Thoracic aorta (tissue), 2 donors: ENCODE measurements around the gene C1QL2. TPM values are rescaled to one million over a fixed set of nuclear protein-coding genes. Genes with fewer than 3 reads are reported as not detected.
A peak's percentile ranks its signal among the peaks of the same experiment; 100 is the strongest.

Experiments used
- ATAC-seq: fragments of 150-250 bp; one replicate; pipeline ENCODE4 v1.8.0; 2017; ENCODE audit warnings: low read depth; ENCODE audit not compliant: insufficient number of reproducible peaks, low FRiP score
- DNase-seq: peaks from one replicate; pipeline ENCODE4 v3.0.0-alpha.2; 2020; ENCODE audit warnings: low spot score
- H3K27ac ChIP-seq, 2 donors: fragments of 200-600 bp; sonication (generic); 1 replicate in 1 of 2; 2 replicates in 1 of 2; pipeline ENCODE4 v1.5.1; 2016; ENCODE audit warnings: mild to moderate bottlenecking in 2 of 2, moderate library complexity in 2 of 2
- H3K27me3 ChIP-seq: fragments of 200-600 bp; sonication (generic); replicated peaks from 2 replicates; pipeline ENCODE4 v1.6.0; 2016; ENCODE audit warnings: mild to moderate bottlenecking; ENCODE audit not compliant: insufficient read depth
- H3K36me3 ChIP-seq: fragments of 200-600 bp; sonication (generic); one replicate; pipeline ENCODE4 v1.5.1; 2016
- H3K4me1 ChIP-seq, 2 donors: fragments of 200-600 bp; sonication (generic); 1 replicate in 1 of 2; 2 replicates in 1 of 2; pipeline versions ENCODE4 v1.5.1 to v1.6.0; 2016; ENCODE audit warnings: low read depth in 2 of 2, mild to moderate bottlenecking in 1 of 2; ENCODE audit not compliant: control insufficient read depth in 1 of 2
- H3K4me3 ChIP-seq: fragments of 200-600 bp; sonication (generic); 2 replicates; pipeline ENCODE4 v1.5.1; 2016; ENCODE audit warnings: mild to moderate bottlenecking
- H3K9me3 ChIP-seq: fragments of 200-600 bp; sonication (generic); 2 replicates; pipeline ENCODE4 v1.5.1; 2016
- total RNA-seq, 2 donors: library from RNA; depleted of rRNA; stranded (reverse); fragments of >200 nt; gene quantifications; one replicate each; pipeline versions ENCODE4 v1.1.0 to v1.2.3, GENCODE V29; 2016
- TF ChIP-seq, protein P1 (sequence below): fragments of 200-600 bp; sonication (generic); IDR thresholded peaks from one replicate; pipeline ENCODE4 v1.5.1; 2019; ENCODE audit warnings: antibody characterized with exemption

The C1QL2 gene
- total RNA-seq, 2 donors from 2014 or later: not detected

DNA sequence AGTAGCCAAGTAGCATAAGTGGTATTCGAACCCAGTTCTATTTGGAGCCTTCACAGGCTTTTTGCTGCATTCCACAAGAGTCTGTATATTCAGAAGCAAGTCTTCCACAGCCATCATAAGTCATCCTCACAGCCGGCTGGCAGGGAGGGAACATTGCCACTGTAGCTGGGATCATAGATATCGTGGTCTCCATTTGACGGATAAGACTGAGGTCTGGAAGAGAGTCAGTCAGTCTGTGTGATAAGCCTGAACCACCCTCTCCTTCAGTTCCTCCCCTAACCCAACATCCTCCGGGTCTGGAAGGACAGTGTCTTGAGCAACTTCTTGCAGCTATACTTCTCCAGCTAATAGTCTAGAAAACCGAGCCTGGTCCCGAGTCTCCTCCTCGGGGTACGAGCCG is 17.0 kb upstream of the C1QL2 start:
- no peak overlapping the region for H3K4me3 ChIP-seq
- no peaks in the 10 kb centered on the region for H3K36me3 ChIP-seq
- DNase-seq (no peak), ATAC-seq (no peak)
- H3K4me1 ChIP-seq: peaks cover 6 to 8% of the 10 kb centered on the region in 2 donors
- no peaks in the 10 kb centered on the region for H3K27me3 ChIP-seq
- no peaks in the 10 kb centered on the region for H3K9me3 ChIP-seq
- TF ChIP-seq, protein P1, sequence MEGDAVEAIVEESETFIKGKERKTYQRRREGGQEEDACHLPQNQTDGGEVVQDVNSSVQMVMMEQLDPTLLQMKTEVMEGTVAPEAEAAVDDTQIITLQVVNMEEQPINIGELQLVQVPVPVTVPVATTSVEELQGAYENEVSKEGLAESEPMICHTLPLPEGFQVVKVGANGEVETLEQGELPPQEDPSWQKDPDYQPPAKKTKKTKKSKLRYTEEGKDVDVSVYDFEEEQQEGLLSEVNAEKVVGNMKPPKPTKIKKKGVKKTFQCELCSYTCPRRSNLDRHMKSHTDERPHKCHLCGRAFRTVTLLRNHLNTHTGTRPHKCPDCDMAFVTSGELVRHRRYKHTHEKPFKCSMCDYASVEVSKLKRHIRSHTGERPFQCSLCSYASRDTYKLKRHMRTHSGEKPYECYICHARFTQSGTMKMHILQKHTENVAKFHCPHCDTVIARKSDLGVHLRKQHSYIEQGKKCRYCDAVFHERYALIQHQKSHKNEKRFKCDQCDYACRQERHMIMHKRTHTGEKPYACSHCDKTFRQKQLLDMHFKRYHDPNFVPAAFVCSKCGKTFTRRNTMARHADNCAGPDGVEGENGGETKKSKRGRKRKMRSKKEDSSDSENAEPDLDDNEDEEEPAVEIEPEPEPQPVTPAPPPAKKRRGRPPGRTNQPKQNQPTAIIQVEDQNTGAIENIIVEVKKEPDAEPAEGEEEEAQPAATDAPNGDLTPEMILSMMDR: no peak
- H3K27ac ChIP-seq: no peak overlapping the region

DNA sequence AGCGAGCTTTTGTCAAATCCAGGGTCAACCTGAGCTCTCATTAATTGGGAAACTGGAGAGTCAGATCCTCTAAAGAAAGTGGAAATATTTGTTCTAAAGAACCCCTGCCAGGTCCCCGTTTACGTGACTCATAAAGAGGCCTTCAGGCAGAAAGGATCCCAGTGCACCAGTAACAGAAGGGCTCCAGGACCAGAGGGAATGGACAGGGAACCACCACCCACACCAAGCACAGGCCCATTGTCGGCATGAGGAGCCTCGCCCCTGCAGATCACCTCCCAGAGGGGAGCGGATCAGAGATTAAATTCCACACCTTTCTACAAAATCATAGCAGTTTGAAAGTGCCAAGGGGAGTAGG is 16.4 kb upstream of the C1QL2 start:
- no peak overlapping the region for H3K27ac ChIP-seq
- no peak for ATAC-seq
- H3K9me3 ChIP-seq: no peaks in the 10 kb centered on the region
- no peak overlapping the region for H3K4me3 ChIP-seq
- H3K4me1 ChIP-seq: peaks cover 6 to 8% of the 10 kb centered on the region in 2 donors
- no peaks in the 10 kb centered on the region for H3K27me3 ChIP-seq
- no peaks in the 10 kb centered on the region for H3K36me3 ChIP-seq
- DNase-seq: no peak
- TF ChIP-seq, protein P1: no peak

DNA sequence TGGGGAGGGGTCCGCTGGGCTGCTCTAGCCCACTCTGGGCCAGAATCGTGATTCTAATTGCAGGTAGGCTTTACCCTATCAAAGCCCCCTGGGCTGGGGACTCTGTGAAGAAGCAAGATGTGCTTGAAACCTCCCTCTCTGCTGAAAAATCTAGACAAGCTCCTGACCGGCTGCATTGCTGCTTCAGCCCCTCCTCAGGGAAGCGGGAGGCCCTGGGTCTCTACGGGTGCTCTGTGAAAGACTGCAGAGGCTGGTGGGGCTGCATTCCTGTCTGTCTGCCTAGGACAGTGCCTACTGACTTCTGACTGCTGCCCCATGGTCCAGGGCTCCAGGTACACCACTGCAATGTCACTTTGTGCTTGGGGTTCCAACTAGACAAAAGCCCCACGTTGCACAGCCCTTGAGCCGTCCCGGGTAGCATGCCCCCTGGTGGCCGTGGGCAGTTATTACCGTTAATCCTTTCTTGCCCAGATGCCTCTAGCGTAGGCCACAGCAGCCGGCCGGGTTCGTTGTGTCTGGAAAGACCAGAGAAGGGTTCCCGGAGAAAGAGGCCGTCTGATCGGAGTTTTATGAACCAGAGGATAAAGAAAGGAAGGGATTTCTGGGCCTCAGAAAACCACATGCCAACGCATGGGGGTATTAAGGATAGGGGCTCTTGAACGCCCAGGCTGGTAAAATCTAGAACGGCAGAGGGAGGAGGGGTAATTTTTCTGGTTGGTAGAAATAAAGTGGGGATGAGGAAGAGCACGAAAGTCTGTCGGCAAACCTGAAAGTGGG is 15.9 kb upstream of the C1QL2 start:
- H3K4me3 ChIP-seq: no peak overlapping the region
- no peaks in the 10 kb centered on the region for H3K9me3 ChIP-seq
- DNase-seq (no peak), ATAC-seq (no peak)
- H3K4me1 ChIP-seq: peaks cover 3 to 5% of the 10 kb centered on the region in 2 donors
- TF ChIP-seq, protein P1: peak; percentile 41
- no peaks in the 10 kb centered on the region for H3K36me3 ChIP-seq
- H3K27me3 ChIP-seq: no peaks in the 10 kb centered on the region
- H3K27ac ChIP-seq: no peak overlapping the region

DNA sequence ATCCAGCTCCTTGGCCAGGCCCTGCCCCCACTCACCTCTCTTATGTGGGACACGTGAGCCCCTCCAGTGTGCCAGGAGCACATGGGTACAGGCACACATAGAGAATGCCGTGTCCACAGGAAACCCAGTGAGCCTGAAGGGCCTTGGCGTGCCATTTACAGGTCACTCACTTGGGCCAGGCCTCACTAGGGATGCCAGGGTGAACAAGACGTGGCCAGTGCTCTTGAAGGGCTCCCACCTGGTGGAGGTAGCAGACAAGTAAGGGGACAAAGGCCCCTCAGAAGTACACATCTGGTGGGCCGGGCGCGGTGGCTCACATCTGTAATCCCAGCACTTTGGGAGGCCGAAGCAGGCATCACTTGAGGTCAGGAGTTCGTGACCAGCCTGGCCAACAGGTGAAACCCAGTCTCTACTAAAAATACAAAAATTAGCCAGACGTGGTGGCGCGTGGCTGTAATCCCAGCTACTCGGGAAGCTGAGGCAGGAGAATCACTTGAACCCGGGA is 15.1 kb upstream of the C1QL2 start:
- no peaks in the 10 kb centered on the region for H3K36me3 ChIP-seq
- DNase-seq: no peak
- no peak for ATAC-seq
- no peaks in the 10 kb centered on the region for H3K4me1 ChIP-seq
- TF ChIP-seq, protein P1: no peak
- H3K27ac ChIP-seq: no peak overlapping the region
- no peaks in the 10 kb centered on the region for H3K27me3 ChIP-seq
- no peak overlapping the region for H3K4me3 ChIP-seq
- no peaks in the 10 kb centered on the region for H3K9me3 ChIP-seq

DNA sequence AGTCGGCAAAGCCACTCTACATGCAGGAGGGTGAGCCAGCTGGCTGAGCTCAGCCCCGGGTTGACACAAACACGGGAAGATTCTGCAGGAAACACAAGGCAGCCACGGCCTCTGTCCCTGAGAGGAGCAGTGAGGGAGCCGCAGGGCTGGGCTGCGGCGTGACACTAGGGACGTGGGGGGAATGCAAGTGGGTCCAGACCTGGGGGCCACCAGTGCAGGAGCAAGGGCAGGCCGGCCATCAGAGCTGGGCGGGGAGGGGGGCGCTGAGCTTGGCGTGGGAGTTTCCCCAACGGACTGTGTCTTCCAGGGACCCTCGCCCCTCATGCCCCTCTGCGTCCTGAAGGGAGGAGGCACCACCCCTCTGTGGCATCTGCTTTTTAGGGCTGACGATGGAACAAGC is 12.0 kb upstream of the C1QL2 start:
- Histone ChIP-seq H3K4me3 (no peak overlapping the region), H3K4me1 (no peaks in the 10 kb centered on the region), H3K27me3 (no peaks in the 10 kb centered on the region), H3K9me3 (no peaks in the 10 kb centered on the region), H3K27ac (no peak overlapping the region), H3K36me3 (no peaks in the 10 kb centered on the region)
- TF ChIP-seq, protein P1: no peak
- ATAC-seq (no peak), DNase-seq (no peak)
